NCI-H2107 treated with DMSO at 0.1 percent for 48 hours (cell line): ENCODE measurements around the gene TFB2M.

Source experiments
- DNase-seq: peaks from one replicate; lab custom pipeline; 2025; ENCODE audit not compliant: unreplicated experiment; lab: John Stamatoyannopoulos, UW

Gene TFB2M

DNA sequence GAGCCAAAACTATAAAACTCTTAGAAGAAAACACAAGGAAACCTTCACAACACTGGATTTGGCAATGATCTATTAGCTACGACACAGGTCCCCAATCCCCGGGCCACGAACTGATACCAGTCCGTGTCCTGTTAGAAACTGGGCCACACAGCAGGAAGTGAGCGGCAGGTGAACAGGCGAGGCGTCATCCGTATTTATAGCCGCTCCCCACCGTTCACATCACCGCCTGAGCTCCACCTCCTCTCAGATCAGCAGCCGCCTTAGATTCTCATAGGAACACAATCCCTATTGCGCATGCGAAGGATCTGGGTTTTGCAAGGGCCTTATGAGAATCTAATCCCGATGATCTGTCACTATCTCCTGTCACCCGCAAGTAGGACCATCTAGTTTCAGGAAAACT lies 11.9 kb downstream of the TFB2M start:
- DNase-seq, result no peak

DNA sequence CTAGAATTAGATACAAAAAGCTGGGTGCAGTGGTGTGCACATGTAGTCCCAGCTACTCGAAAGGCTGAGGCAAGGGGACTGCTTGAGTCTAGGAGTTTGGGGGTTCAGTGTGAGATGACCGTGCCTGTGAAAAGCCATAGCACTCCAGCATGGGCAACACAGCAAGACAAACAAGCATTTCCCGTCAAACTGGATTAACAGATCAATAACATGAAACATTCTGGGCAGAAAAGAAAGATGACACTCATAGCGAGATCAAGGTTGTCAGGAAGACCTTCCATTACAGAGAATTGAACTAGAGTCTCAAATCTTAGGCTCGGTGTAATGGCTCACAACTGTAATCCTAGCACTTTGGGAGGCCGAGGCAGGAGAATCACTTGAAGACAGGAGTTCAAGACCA lies 14.0 kb downstream of the TFB2M start:
- no peak for DNase-seq

DNA sequence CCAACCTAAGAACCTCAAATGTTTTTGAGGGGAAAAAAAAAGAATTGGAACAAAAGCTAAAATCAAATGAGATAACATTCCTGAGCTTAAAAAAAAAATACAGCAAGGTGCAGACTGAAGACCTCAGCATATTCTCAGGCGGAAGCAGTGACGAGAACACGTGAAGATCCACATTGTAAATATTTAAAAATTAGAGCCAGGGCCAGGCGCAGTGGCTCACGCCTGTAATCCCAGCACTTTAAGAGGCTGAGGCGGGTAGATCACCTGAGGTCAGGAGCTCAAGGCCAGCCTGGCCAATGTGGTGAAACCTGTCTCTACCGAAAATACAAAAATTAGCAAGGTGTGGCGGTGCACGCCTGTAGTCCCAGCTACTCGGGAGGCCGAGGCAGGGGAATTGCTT lies 15.7 kb downstream of the TFB2M start:
- no peak for DNase-seq

DNA sequence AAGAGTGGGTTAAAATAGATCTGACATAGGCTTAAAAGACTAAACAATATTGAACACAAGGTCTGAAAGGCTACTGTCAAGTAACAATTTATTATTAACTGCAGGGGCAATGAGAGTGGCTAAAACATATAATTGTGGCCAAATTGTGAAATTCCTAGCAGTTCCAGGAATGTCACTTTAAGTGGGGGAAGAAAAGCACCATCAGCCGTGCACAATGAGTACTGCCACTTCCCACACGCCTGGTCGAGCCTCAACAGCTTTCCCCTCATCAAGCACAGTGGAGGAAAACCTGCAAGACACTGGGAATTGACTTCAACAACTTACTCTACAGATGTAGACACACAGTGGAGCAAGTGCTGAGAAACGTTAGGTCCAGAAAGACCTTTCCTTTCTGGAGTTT lies 16.4 kb downstream of the TFB2M start:
- no peak for DNase-seq

DNA sequence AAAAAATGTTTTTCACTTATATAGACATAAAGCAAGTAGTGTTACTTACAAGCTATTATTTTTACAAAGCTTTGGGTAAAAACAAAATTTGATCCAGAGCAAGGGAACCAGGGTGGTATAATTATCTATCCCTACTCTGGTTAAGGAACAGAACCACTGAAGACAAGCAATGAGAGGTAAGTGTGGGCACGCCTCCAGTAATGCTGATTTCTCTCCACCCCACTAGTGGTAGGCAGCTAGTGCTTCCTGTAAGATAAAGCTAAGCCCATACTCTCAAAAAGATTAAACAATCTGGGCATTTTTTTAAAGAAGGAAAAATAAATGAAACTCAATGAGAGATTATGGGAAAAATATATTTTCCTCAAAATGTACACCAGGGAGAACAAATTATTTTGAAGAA lies 22.1 kb downstream of the TFB2M start:
- no peak for DNase-seq

DNA sequence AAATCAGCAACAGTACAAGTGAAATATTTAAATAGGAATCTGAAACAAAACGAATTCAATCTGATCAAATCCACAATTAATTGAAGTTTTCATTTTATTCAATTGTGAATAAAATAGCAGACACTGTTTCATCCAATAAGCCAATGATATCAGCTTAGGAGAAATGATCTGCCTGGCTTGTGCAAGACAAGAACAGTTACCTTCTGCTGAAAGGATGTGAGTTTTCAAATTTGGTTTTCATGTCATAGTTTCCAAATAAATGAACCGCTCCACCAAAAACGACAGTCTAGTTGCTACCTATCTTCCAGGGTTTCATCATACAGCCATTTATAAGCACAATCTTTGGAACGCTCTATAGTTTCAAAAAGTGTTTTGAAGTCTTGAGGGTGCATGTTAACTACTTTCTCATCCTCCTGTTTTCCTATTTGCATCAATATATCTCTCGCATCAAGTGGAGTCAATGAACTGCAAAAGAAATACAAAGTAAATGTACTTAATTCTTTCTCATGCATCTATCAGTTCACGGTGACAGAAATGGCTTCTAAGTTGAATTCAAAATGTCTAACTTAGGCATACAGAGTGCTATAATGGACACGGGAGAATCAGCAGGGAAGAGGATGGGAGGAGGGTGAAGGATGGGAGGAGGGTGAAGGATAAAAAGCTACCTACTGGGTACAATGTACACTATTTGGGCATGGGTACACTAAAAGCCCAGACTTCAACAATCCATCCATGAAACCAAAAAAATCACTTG lies 25.1 kb downstream of the TFB2M start:
- DNase-seq, result no peak

DNA sequence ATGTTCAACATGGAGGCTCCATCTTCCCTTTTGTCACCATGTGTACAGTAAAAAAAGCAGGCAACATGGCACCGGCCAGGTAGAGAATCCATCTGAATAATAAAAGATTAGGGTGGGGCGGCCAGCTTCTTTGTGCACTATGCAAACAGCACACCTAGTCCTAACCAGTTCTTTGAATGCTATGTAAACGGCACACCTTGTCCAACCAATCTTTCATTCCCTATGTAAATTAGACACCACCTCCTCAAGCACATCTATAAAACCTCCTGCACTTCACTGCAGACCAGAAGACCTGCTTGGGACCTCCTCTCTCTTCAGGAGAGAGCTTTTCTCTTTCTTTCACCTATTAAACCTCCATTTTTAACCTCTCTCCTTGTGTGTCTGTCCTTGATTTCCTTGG lies 28.2 kb downstream of the TFB2M start:
- DNase-seq, result no peak

DNA sequence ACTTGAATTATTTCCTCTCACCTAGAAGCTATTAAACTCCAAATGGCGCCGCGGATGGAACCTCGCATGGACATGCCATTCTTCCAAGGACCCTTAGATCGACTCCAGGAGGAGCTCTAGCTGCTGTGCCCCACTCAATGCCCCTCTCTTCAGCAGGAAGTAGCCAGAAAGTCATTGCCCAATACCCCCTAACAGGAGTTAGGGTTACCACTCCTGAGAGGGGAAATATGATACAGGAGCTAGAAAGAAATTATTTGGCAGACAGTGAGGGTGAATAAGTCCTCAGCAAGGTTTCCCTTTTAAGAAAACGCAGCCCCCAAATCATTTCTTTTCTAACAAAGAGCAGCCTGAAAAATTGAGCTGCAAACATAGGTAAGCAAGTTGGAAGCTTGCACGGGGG lies 28.6 kb downstream of the TFB2M start:
- no peak for DNase-seq

DNA sequence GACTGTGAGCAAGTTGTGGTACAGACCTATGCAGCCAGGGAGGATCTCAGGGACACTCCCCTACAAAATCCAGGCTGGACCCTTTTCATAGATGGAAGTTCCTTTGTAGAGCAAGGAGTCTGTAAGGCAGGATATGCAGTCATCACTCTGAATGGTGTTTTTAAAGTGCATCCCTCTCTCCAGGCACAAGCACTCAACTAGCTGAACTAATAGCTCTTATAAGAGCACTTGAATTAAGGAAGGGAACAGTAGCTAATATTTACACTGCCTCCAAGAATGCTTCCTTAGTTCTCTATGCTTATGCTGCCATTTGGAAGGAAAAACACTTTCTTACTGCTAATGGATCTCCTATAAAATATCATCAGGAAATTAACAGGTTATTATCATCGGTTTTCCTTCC lies 31.9 kb downstream of the TFB2M start:
- DNase-seq, result no peak

DNA sequence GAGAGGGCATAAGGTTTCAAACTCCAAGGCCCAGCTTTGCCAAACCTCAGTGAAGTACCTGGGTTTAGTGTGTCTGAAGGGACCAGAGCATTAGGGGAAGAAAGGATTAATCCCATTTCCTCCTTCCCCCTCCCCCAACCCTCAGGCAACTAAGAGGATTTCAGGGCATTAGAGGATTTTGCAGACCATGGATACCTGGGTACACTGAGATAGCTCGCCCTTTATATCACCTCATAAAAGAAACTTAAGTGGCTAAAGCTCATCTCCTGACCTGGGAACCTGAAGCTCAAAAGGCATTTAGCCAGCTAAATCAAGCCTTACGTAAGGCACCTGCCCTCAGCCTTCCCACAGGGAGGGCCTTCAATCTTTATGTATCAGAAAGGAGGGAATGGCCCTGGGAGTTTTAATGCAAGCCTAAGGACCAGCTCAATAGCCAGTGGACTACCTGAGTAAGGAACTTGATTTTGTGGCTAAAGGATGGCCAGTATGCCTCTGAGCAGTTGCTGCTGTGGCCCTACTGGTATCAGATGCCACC lies 32.6 kb downstream of the TFB2M start:
- no peak for DNase-seq

DNA sequence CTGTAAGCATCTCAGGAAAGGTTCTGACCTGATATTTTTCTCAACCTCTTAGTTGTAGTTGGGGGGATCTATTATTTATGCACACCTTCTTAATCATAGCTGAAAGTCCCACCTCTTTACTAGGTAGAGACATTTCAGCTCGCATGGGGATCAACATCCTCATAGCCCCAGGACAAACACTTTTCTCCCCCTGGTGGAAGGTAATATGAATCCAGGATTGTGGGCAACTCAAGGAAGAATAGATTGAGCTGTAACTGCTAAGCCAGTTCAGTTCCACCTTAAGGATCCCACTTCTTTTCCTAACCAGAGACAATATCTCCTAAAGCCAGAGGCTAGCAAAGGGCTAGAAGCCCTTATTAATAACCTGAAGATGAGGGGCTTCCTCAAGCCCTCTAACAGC lies 33.5 kb downstream of the TFB2M start:
- DNase-seq, result no peak

DNA sequence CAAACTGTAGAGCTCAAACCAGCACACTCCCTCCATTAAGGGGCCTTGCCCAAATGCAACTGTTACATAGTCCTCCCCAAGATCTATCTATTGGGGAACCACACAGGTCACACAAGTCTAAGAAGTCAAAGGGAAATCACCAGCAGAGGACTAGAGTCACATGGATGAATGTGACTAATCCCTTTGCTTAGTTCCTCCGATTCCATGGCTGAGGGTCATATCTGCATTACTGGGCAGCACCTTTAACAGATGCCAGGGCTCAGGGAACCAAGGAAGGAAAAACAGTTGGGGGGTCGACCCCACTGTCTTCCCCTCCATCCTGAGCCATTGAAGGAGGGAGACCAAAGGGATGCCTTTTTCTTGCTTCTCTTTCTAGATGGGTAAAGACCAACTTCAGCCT lies 35.6 kb downstream of the TFB2M start:
- DNase-seq, result no peak

DNA sequence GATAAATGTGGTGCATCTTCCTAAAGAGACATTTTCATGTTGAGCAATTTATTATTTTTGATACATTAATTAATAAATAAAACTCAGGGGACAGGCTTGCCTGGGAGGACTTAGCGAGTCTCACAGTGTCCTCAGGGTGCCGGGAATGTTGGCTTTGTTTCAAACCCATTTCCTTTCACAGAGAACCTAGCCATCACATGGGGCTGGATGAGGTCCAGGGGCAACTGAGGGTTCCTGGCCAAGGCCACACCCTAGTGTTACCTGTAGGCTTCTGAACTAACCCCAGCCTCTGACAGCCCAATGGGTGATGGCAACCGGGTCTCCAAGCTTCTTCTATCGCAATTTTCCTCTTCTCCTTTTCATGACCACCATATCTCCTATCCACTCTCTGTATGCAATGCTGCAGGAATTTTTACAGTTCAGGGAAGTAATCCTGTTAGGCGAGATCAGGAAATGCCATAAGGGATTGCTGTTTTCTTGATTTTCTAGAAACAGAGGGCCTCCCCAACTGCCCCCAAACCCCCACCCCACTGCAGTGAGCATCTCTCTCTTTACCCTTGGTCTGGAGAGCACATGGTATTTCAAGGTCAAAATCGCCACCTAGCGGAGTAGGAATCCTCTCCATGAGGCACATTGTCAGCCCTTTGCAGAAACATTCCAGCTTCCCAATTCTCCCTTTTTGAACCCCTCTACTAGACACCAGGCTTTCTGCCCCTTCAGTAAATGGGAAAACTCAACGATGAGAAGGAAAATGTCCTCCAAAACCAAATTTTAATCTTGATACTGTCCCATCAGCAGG lies 36.9 kb downstream of the TFB2M start:
- no peak for DNase-seq

DNA sequence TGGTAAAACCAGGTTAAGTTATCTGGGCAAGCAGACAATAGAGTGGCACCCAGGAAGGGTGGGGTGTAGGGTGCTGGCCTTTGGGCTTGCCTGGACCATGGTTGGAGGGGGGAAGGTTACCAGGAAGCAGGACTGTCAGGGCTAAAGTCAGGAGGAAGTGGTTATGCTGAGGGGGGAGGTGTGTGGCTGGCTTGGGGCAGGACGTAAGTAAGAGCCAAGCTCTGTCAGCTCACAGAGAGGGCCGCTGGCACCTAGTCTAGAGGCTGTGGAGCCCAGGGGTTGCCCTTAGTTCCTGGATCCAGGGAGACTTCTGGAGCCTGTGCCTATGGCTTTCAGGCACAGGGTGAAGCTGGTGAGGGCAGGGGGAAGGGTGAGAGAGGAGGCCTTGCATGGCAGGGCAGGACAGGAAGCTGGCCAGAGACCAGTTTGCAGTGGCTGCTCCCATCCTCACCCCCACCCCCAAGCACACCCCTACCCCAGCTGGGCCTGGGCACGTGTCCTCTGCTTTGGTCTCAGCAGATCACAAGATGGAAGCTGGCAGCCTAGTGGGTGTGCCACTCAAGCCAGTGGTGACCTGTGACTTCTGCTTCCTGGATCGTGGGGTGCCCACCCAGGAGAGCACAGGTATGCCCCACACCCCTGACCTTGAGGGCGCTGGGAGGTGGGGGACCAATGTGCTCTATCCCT lies 38.5 kb downstream of the TFB2M start:
- DNase-seq, result no peak

DNA sequence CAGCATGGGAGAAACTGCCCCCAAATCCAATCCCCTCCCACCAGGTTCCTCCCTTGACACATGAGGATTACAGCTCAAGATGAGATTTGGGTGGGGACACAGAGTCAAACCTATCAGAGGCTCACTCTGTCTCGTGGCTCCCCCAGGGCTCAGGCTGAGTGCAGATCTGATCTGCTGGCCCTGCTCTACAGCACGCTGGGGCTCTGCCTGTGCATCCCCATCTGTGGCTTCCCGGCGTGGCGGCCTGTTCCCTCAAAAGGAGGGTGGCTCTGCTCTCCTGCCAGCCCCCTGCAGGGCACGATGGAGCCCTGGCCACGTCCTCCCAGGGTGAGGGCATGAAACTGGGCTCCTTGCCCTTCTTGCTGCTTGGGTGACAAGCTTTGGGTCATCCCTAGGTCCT lies 39.1 kb downstream of the TFB2M start:
- DNase-seq, result no peak

DNA sequence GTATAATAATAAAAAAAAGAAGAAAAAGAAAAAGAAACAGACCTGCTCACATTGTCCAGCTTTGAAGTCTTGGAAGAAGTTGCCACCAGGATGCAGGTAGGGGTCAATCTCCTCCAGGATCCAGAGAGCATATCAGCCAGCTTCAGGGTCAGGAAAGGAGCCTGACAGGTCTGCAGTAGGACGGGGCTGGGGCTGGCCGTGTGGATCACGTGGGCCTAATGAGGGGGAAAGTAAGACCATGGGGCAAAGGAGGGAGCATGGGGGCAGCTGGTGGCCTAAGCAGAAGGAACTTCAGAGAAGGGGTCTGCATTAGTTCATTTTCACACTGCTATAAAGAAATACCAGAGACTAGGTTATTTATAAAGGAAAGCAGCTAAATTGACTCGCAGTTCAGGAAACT lies 39.7 kb downstream of the TFB2M start:
- no peak for DNase-seq

DNA sequence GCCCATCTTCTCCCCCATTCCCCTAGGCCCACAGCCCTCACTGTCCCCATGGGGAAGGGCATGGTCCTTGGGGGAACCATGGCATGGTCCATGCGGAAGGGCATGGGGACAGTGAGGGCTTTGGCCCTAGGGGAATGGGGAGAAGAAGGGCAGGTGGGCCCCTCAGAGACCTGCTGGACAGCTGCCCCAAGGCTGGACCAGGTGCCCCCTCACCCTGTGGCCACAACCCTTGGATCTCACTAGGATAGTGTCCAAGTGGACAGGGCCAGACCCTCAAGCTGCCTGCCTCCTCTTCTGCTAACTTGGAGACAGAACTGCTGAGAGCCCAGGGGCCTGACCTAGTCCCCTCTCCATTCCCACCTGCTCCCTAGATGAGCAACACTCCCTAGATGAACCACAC lies 46.5 kb downstream of the TFB2M start:
- DNase-seq, result no peak

DNA sequence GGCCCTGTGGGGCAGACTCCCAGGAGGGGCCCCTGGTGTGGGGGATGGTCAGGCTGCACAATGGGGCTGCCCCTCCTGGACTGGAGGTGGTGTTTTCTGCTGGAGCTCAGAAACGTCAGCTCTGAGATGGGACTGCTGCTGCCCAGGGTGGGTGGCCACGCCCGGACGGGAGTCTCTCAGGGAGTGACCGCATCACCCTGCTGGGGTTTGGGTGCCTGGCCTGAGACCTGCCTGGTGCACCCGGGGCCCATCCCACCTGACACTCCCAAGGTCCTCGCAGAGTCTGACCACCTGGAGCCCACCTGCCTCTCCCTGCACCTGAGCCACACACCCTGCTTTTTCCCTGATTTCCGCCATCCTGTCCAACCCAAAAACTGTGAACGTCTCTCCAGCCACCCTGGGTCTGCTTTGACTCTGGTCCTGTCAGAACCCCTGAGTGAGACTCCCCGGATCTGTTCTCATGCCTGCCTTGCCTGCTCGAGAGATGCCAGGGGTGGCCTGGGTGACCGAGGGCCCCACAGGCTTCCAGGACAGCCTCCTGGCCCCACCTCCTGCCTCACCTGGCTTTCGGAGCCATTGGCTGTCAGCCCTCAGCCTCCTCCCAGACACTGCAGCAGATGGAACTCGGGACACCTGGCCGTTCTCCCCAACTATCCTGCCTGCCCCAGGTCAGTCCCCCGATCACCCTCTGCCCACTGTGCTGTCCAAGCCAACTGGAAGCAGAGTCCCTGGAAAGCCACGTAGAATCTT lies 47.4 kb downstream of the TFB2M start:
- DNase-seq, result no peak

DNA sequence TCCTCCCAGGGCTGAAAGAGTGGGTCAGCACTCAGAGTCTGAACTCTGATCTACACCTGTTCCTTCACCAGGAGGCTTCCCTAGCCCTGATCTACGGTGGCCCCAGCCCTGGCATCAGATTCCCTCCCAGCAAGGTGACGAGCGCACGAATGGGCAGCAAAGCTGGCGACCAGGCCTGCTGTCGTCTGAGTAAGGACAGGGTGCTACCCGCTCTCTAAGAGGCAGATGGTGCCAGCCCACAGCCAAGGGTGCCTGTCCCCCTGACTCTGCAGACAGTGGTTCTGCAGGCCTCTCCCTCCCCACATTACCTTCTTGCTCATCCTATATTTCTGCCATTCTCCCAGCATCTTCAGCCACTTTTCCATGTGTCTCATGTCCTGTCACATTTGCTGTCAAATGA lies 48.7 kb downstream of the TFB2M start:
- DNase-seq, result no peak

DNA sequence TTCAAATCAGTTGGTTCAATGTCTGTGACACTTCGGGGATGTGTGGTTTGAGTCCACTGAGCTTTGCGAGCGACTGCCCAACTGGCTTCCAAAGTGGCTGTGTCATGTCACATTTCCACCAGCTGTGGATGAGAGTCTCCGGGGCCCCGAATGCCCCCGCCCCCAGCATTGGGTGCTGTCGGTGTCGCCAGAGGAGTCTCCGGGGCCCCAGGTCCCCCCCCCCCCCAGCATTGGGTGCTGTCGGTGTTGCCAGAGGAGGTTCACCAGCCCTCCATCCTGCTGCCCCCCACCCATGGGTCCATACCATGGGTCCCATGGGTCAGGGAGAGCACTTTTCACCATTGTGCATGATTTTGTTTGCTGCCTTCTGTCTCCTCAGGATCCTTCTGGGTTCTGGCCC lies 49.9 kb downstream of the TFB2M start:
- DNase-seq, result no peak

DNA sequence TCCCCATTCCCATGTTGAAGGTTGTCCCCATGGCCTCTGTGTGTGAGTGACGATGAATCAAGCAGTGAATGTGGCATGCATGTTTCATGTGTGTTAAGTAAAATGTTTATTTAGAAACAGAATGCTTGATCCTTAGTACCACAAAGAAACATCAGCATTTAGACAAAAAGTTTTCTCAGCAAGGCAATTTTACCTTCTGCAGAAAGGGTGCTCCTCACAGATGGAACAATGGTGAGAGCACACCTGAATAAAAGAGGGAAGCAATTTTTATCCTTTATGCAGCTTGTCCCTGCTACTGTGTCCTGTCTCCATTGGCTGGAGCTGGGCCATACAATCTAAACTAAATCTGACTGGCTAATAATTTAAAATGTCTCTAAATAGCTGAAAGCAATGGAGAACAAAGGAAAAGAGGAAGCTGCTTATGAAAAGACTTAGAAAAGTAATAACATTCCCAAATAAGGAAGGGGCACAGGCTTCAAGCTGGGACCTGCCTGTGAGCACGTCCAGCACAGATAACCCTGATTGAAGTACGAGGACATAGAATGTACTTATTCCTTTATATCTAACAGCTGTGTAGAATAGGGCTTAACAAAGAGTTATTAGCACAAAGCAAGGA lies 50.6 kb downstream of the TFB2M start:
- no peak for DNase-seq
